HG02884 (cell line): ENCODE measurements around the gene FBRSL1.
"Not testable (repeated sequence)": the region's sequence is repeated elsewhere in the genome, so short reads cannot be mapped to it uniquely, and the experiment has no call there.

ENCODE experiments used
- ATAC-seq: cut with Tn5 transposase; IDR thresholded peaks from one replicate; pipeline ENCODE4 v1.9.1; 2021; ENCODE audit warnings: mild to moderate bottlenecking, moderate library complexity; ENCODE audit not compliant: unreplicated experiment

FBRSL1 gene

GRCh38 chr12:132522592-132523380, 32.8 kb downstream of the FBRSL1 start:
- ATAC-seq, result no peak

DNA sequence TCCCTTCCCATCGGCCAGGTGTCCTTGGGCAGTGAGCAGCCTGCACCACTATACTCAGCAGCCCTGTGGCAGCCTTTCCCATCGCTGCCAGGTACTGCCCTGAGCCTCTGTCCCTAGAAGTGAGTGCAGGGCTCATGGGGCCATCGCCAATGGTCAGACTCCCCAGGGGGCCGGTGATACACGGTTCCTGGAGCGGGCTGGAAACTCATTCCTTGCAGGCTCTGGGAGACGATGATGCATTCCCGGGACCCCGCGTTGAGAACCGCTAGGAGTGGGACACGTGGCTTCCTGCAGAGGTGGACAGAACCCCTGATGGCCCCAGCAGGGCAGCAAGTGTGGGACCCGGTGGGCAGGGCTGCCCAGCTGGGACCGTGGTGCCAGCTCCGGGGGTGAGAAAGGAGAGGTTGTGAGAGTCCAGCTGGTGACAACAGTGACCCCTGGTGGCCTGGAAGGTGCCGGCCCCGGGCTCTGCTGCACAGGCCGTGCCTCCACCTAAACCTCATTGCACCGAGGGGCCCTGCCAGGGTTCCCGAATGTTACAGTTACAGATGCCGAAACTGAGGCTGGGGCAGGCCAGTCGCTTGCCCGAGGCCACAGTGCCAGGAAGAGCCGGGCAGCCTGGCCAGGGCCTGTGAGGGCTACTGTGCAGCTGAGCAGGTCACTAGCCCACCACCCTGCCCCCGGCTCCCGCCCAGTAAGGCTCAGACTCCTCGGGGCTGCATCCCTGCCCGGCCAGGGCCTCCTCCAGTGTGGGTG, 33.8 kb downstream of the FBRSL1 start:
- no peak for ATAC-seq

GRCh38 chr12:132524405-132524804, 34.5 kb downstream of the FBRSL1 start:
- ATAC-seq, result no peak

- no peak for ATAC-seq
These were observed 35.3 kb downstream of the FBRSL1 start for GRCh38 chr12:132525011-132525832.

DNA sequence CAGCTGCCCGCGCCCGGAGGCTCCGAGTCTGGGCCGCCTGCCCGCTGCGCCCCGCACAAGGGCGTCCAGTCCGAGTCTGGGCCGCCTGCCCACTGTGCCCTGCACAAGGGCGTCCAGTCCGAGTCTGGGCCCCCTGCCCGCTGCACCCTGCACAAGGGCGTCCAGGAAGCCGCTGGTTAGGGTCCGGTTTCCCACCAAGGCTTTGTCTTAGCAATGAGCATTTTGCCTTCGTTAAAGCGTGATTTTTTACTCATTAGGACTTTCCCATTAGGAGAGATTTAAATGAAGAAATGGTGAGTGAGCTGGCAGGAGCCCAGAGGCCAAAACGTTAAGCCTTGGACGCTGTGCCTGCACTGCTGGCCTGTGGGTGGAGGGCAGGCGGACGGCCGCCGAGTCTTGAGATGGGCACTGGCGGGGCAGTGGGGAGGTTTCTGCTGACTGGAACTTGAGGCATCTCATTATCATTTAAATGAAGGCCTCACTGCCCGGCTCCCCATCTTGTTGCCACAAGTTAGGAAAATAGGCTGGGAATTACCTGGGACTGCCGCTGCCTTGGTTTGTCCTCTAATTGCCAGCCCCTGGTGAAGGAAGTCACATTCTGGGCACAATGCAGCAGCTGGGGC, 36.0 kb downstream of the FBRSL1 start:
- no peak for ATAC-seq

DNA sequence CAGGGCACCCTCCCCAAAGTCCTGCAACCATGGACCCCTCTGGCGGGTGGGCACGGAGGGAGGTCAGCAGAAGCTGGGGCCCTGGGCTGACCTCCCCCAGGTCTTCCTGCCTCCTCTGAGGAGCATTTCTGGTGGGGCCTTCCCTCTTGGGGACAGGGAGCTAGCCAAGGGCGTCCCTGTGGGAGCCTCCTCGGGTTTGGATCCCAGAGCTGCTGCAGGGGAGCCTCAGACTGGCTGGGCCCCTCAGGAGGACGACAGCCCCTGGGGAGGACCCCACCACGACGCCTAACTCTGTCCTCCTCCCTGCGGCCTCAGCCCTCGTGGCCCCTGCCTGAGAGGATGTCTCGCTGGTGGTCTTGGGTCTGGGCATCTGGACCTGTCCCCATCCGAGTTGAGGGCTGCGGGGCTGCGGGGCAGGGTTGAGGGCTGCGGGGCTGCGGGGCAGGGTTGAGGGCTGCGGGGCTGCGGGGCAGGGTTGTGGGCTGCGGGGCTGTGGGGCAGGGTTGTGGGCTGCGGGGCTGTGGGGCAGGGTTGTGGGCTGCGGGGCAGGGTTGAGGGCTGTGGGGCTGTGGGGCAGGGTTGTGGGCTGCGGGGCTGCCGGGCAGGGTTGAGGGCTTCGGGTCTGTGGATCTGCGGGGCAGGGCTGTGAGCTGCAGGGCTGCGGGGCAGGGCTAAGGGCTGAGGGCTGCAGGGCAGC, 37.4 kb downstream of the FBRSL1 start:
- no peak for ATAC-seq

DNA sequence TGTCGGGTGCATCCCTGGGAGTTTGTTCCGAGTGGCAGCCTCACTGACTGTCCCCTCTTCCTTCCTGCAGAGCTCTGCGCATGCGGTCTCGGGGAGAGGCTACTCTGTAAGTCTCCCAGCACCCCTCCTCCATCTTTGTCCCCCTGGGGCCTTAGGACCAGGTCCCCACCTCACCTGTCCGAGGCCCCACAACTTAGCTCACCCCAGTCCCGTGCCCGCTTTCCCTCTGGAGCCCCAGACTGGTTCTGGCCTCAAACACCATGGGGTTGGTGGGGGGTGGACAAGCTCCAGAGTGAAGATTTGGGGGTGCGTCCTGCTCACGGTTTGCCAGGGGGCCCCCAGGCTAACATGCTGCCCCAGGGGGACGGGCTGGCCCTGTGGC, 37.9 kb downstream of the FBRSL1 start:
- ATAC-seq, result no peak

GRCh38 chr12:132528564-132529106, 38.7 kb downstream of the FBRSL1 start:
- ATAC-seq, result no peak

DNA sequence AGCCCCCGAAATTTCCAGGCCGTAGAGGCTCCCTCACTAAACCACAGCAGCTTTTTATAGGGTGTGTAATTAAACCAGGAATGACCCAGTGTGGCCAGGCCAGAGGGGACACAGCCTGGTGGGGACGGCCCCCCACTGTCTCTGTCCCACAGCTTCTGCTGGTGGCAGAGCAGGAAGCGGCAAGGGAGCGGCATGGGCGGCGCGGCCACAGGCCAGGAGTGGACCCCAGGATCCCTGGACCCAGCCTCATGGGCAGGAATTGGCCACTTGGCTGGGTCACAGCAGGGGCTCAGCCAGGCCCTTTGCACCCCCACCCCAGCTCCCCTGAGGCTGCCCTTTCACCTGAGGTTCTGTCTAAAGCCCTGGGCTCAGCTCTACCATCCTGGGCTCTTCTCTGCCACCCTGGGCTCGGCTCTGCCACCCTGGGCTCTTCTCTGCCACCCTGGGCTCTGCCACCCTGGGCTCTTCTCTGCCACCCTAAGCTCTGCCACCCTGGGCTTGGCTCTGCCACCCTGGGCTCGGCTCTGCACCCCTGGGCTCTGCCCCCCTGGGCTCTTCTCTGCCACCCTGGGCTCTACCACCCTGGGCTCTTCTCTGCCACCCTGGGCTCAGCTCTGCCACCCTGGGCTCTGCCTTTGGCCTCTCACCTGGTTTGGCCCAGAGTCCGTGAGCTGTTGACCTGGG, 39.3 kb downstream of the FBRSL1 start:
- no peak for ATAC-seq

DNA sequence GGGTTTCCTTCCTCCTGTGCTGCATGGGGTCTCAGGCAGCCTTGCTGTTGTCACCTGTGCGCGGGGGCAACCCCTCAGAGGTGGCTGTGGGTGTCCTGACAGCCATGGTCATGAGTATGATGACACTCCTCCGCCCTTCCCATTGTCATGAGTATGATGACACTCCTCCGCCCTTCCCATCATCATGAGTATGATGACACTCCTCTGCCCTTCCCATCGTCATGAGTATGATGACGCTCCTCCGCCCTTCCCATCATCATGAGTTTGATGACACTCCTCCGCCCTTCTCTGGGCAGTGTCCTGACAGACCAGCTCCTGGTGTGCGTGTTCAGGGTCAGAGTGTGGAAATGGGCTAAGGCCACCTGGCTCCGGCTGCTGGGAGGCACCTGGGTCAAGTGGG, 40.0 kb downstream of the FBRSL1 start:
- ATAC-seq, result no peak

DNA sequence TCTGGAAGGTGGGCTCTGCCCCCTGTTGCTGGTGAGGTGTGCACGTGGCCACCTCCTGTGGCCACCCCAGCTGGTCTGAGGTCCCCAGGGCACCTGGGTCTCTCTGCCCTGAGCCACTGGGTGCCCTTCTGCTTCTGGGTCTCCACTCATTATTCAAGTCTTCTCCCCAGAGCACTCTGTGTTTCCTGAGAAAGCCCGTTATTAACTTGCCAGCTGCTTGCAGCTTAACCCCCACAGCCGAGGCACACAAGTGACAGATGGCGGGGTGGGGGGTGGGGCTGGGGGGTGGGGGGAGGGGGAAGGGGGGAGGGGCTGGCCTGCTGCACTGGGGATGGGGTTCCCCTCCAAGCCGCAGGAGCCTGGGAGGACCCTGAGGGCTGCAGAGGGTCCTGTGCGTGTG, 40.5 kb downstream of the FBRSL1 start:
- ATAC-seq, result no peak

DNA sequence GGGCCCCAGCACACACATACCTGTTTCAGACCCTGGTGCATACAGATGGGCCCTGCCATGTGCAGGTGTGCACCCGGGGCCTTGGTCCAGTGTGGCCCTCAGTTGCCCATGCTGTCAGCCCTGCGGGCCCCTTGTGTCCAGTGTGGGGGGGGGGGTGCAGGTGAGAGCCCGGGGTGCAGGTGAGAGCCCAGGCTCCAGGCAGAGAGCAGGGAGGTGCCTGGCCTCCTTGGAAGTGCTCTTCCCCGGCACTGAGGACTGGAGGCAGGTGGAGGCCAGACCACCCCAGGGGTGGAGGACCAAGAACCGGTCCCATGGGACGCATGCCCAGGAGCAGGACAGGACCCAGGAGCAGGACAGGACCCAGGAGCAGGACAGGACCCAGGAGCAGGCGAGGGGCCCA, 40.9 kb downstream of the FBRSL1 start:
- no peak for ATAC-seq

- not testable (repeated sequence) for ATAC-seq
These were observed 43.0 kb downstream of the FBRSL1 start for GRCh38 chr12:132532711-132533583.

DNA sequence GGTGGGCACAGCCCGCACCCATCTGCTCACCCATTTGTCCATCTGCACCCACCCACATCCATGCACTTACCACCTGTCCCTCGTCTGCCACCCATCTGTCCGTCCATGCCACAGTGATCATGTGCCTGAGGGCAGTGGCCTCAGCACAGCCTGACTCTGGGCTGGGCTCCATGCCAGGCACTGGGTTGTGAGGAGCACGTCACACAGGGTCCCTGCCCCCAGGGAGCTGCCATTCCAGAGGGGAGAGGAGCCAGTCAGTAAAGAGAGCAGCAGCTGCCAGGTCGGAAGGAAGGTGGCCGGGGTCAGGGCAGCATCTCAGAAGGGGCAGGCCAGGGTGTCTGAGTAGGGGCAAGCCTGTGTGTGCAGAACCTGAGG, 43.6 kb downstream of the FBRSL1 start:
- ATAC-seq, result no peak

GRCh38 chr12:132534076-132534475, 44.1 kb downstream of the FBRSL1 start:
- ATAC-seq, result no peak

DNA sequence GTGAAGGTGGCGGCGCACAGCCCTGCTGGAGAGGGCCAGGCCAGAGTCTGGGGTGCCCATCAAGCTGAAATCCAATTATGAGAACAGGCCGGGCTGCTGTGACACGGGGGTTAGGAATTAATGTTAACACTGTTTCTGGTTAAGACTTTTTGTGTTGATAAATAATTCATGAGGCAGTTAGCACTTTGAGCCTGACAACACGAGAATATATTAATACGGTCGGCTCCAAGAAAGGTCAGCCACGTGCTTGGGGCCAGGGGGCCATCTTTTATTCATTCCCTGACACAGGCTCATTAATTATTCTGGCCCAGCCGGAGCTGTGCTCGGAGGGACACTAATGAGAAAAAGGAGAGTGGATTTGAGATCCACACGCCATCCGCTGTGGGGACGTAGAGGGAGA, 45.1 kb downstream of the FBRSL1 start:
- ATAC-seq, result no peak

GRCh38 chr12:132536102-132536876, 46.3 kb downstream of the FBRSL1 start:
- no peak for ATAC-seq

DNA sequence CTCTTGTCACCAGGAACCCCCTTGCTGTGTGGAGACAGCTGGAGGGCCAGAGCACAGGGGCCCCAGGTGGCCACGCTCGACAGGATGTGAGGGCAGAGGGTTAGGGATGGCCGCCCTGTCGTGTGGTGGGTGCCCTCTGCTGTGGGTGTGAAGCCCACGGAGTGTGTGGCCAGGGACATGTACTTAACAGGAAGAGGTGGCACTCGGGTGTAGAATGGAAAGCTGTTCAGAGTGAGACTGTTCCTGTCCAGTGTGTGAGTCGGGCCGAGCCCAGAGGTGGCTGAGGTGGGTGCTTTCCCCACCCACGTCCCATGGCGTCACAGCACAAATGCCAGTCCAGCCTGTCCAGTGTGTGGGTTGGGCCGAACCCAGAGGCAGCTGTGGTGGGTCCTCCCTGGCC, 47.1 kb downstream of the FBRSL1 start:
- no peak for ATAC-seq
